Caco-2 (cell line): ENCODE data around the gene TDRD10. TPM values are rescaled to one million over a fixed set of nuclear protein-coding genes. Genes with fewer than 3 reads are reported as not detected.

Experiments
- BruUV-seq: library from RNA; stranded (reverse); fragments of 400-500 nt; replicated peaks from 2 replicates; lab custom pipeline; 2021; lab: Mats Ljungman, UMichigan
- CTCF ChIA-PET: fragments of 300-600 bp; sonication (Branson Sonifier 250); formaldehyde crosslinking; loops from one replicate; lab custom pipeline; 2022; ENCODE audit warnings: antibody characterized with exemption; lab: Charles Lee
- POLR2A ChIA-PET: fragments of 300-600 bp; sonication (Branson Sonifier 250); formaldehyde crosslinking; loops from one replicate; lab custom pipeline; 2022; ENCODE audit warnings: antibody characterized with exemption; lab: Charles Lee
- DNase-seq, 2 experiments: peaks; one replicate each; pipeline versions ENCODE4 v3.0.0 to v3.0.0-alpha.2; 2020 to 2022
- H3K27me3 ChIP-seq: replicated peaks from 2 replicates; pipeline ENCODE4 v1.6.0; 2011; ENCODE audit warnings: low read length; ENCODE audit not compliant: control insufficient read depth, insufficient read depth
- H3K36me3 ChIP-seq: 2 replicates; pipeline ENCODE4 v1.5.1; 2011; ENCODE audit warnings: low read length; ENCODE audit not compliant: control insufficient read depth, insufficient read depth
- H3K4me1 ChIP-seq: fragments of 250-450 bp; sonication (Bioruptor Pico); 2 replicates; pipeline ENCODE4 v1.5.1; 2020; ENCODE audit warnings: mild to moderate bottlenecking
- H3K4me3 ChIP-seq: 2 replicates; pipeline ENCODE4 v1.5.1; 2011; ENCODE audit warnings: low read depth, mild to moderate bottlenecking, control low read depth, low read length
- H3K9me3 ChIP-seq: fragments of 250-450 bp; sonication (Bioruptor Pico); 2 replicates; pipeline ENCODE4 v1.5.1; 2020; ENCODE audit warnings: mild to moderate bottlenecking, moderate library complexity
- H3K27ac Mint-ChIP-seq: one replicate; pipeline ENCODE4 v1.8.0; 2022; ENCODE audit warnings: mixed read lengths; ENCODE audit not compliant: unreplicated experiment
- H3K27me3 Mint-ChIP-seq: one replicate; pipeline ENCODE4 v1.8.0; 2022; ENCODE audit warnings: mixed read lengths; ENCODE audit not compliant: insufficient read depth, unreplicated experiment
- H3K36me3 Mint-ChIP-seq: one replicate; pipeline ENCODE4 v1.8.0; 2022; ENCODE audit warnings: mild to moderate bottlenecking, mixed read lengths; ENCODE audit not compliant: insufficient read depth, unreplicated experiment
- H3K4me1 Mint-ChIP-seq: one replicate; pipeline ENCODE4 v1.8.0; 2022; ENCODE audit warnings: low read depth, mixed read lengths; ENCODE audit not compliant: unreplicated experiment
- H3K4me3 Mint-ChIP-seq: one replicate; pipeline ENCODE4 v1.8.0; 2022; ENCODE audit warnings: mild to moderate bottlenecking, moderate library complexity, mixed read lengths; ENCODE audit not compliant: unreplicated experiment
- H3K9me3 Mint-ChIP-seq: one replicate; pipeline ENCODE4 v1.8.0; 2022; ENCODE audit warnings: mixed read lengths; ENCODE audit not compliant: unreplicated experiment
- CTCF ChIP-seq, 2 experiments: fragments of 200-600 bp in 1 of 2; IDR thresholded peaks; 1 replicate in 1 of 2; 2 replicates in 1 of 2; pipeline versions ENCODE4 v1.5.1 to v1.8.0; 2011 to 2022; ENCODE audit warnings: antibody characterized with exemption in 1 of 2, control low read depth in 1 of 2, inconsistent platforms in 1 of 2, low read depth in 1 of 2, low read length in 1 of 2, mild to moderate bottlenecking in 1 of 2, moderate library complexity in 1 of 2; ENCODE audit not compliant: insufficient read depth in 1 of 2, severe bottlenecking in 1 of 2, unreplicated experiment in 1 of 2
- intact Hi-C: fragments of 100-400 bp; cut with micrococcal nuclease; formaldehyde crosslinking; loops from one replicate; pipeline ENCODE4 v1.10.0; 2022; ENCODE audit not compliant: unreplicated experiment
- total RNA-seq: library from RNA; stranded (reverse); gene quantifications from 2 replicates; pipeline ENCODE4 v1.2.3, GENCODE V29; 2022

TDRD10 gene
- total RNA-seq, 1 experiment from 2014 or later, result not detected

- Histone ChIP-seq H3K9me3 (no peaks in the 10 kb centered on the region), H3K4me3 (no peak overlapping the region), H3K36me3 (peaks cover 9% of the 10 kb centered on the region), H3K27me3 (no peaks in the 10 kb centered on the region), H3K4me1 (no peaks in the 10 kb centered on the region)
- no TSS peak for BruUV-seq
- Mint-ChIP-seq H3K4me3 (no peak overlapping the region), H3K27me3 (no peaks in the 10 kb centered on the region), H3K27ac (no peak overlapping the region), H3K36me3 (peaks cover 91% of the 10 kb centered on the region), H3K4me1 (no peaks in the 10 kb centered on the region), H3K9me3 (no peaks in the 10 kb centered on the region)
- no peak for DNase-seq
- CTCF ChIA-PET, result no interaction called here
- no peak for TF ChIP-seq CTCF (IDR thresholded peaks at IDR 0.05; ENCODE audit: insufficient read depth in 1 of 2, low read depth in 1 of 2, low read length in 1 of 2, severe bottlenecking in 1 of 2, unreplicated experiment in 1 of 2)
- POLR2A ChIA-PET, result no interaction called here
- intact Hi-C loops, result no loop called here
These were observed 84.6 kb downstream of the TDRD10 start for GRCh38 chr1:154586641-154587040.

GRCh38 chr1:154589780-154590179, 87.8 kb downstream of the TDRD10 start:
- ChIA-PET CTCF (interaction anchor here (0.6 kb wide), 1 partner anchor 16 kb away, joined by 3 read pairs; no protein-coding TSS in a partner anchor), POLR2A (no interaction called here)
- no TSS peak for BruUV-seq
- no peaks in the 10 kb centered on the region for H3K4me1 Mint-ChIP-seq
- H3K36me3 Mint-ChIP-seq, result peaks cover 92% of the 10 kb centered on the region
- Histone ChIP-seq H3K4me1 (no peaks in the 10 kb centered on the region), H3K4me3 (no peak overlapping the region), H3K27me3 (no peaks in the 10 kb centered on the region), H3K36me3 (peaks cover 8% of the 10 kb centered on the region; the same call in 1 of the 2 replicates), H3K9me3 (no peaks in the 10 kb centered on the region)
- no peaks in the 10 kb centered on the region for H3K9me3 Mint-ChIP-seq
- no peak overlapping the region for H3K4me3 Mint-ChIP-seq
- DNase-seq, result no peak
- intact Hi-C loops, result no loop called here
- TF ChIP-seq CTCF (IDR thresholded peaks at IDR 0.05; ENCODE audit: insufficient read depth in 1 of 2, low read depth in 1 of 2, low read length in 1 of 2, severe bottlenecking in 1 of 2, unreplicated experiment in 1 of 2), result no peak
- H3K27me3 Mint-ChIP-seq, result no peaks in the 10 kb centered on the region
- H3K27ac Mint-ChIP-seq, result no peak overlapping the region

- no peaks in the 10 kb centered on the region for H3K9me3 ChIP-seq
- TF ChIP-seq CTCF (IDR thresholded peaks at IDR 0.05; ENCODE audit: insufficient read depth in 1 of 2, low read depth in 1 of 2, low read length in 1 of 2, severe bottlenecking in 1 of 2, unreplicated experiment in 1 of 2), result no peak
- no peaks in the 10 kb centered on the region for H3K4me1 ChIP-seq
- Mint-ChIP-seq H3K27ac (no peak overlapping the region), H3K36me3 (peaks cover 86% of the 10 kb centered on the region), H3K9me3 (no peaks in the 10 kb centered on the region), H3K4me3 (no peak overlapping the region), H3K4me1 (no peaks in the 10 kb centered on the region), H3K27me3 (no peaks in the 10 kb centered on the region)
- H3K27me3 ChIP-seq, result no peaks in the 10 kb centered on the region
- H3K36me3 ChIP-seq, result peaks cover 8% of the 10 kb centered on the region; the same call in 1 of the 2 replicates
- ChIA-PET POLR2A (no interaction called here), CTCF (no interaction called here)
- H3K4me3 ChIP-seq, result no peak overlapping the region
- intact Hi-C loops, result no loop called here
- no TSS peak for BruUV-seq
- DNase-seq, result no peak
These were observed 88.7 kb downstream of the TDRD10 start for GRCh38 chr1:154590756-154591155.
